IMR-90 (cell line): ENCODE results near the gene KLKB1. TPM values are rescaled to one million over a fixed set of nuclear protein-coding genes. Genes with fewer than 3 reads are reported as not detected.
"Not testable (repeated sequence)": the region's sequence is repeated elsewhere in the genome, so short reads cannot be mapped to it uniquely, and the experiment has no call there.

Source experiments
- ATAC-seq: fragments of 200-7000 bp; cut with Tn5 transposase; 2 replicates; pipeline ENCODE4 v1.9.1; 2020; ENCODE audit warnings: low read depth, mild to moderate bottlenecking, moderate library complexity
- BruUV-seq: library from RNA; stranded (reverse); fragments of 400-500 nt; replicated peaks from 2 replicates; lab custom pipeline; 2021; lab: Mats Ljungman, UMichigan
- CTCF ChIA-PET: fragments of 300-600 bp; formaldehyde crosslinking; extraction: SDS; loops from one replicate; lab custom pipeline; 2021; ENCODE audit warnings: antibody characterized with exemption; lab: Yijun Ruan, JAX
- POLR2A ChIA-PET: fragments of 300-600 bp; sonication (Branson Sonifier 250); formaldehyde crosslinking; loops from one replicate; lab custom pipeline; 2022; ENCODE audit warnings: antibody characterized with exemption; ENCODE audit not compliant: unreplicated experiment; lab: Charles Lee
- DNase-seq: peaks from one replicate; pipeline ENCODE4 v3.0.0; 2013
- H2AFZ ChIP-seq: replicated peaks from 2 replicates; pipeline ENCODE3; 2013; ENCODE audit warnings: low read length, mild to moderate bottlenecking; ENCODE audit not compliant: poor library complexity
- H2AK5ac ChIP-seq: 2 replicates; pipeline ENCODE4 v1.6.1; 2013; ENCODE audit warnings: low read depth, low read length, inconsistent platforms
- H2AK9ac ChIP-seq: replicated peaks from 2 replicates; pipeline ENCODE3; 2013; ENCODE audit warnings: mild to moderate bottlenecking, low read depth, low read length, moderate library complexity; ENCODE audit not compliant: poor library complexity
- H2BK120ac ChIP-seq: 2 replicates; pipeline ENCODE4 v1.6.1; 2013; ENCODE audit warnings: low read depth, low read length, inconsistent platforms
- H2BK15ac ChIP-seq: 3 replicates; pipeline ENCODE4 v1.6.1; 2013; ENCODE audit warnings: low read depth, low read length, inconsistent platforms
- H2BK20ac ChIP-seq: 2 replicates; pipeline ENCODE4 v1.6.1; 2013; ENCODE audit warnings: low read depth, mild to moderate bottlenecking, inconsistent platforms, low read length, moderate library complexity
- H2BK5ac ChIP-seq: 2 replicates; pipeline ENCODE4 v1.6.1; 2013; ENCODE audit warnings: mild to moderate bottlenecking, low read depth, low read length, inconsistent platforms; ENCODE audit not compliant: poor library complexity, severe bottlenecking
- H3K14ac ChIP-seq: replicated peaks from 2 replicates; pipeline ENCODE4 v1.6.1; 2013; ENCODE audit warnings: low read depth, low read length, inconsistent platforms
- H3K18ac ChIP-seq: 2 replicates; pipeline ENCODE4 v1.6.1; 2013; ENCODE audit warnings: low read depth, low read length, control low read depth
- H3K23ac ChIP-seq: 2 replicates; pipeline ENCODE4 v1.6.1; 2013; ENCODE audit warnings: low read depth, low read length, inconsistent platforms
- H3K27ac ChIP-seq: 2 replicates; pipeline ENCODE4 v1.5.1; 2013; ENCODE audit warnings: mild to moderate bottlenecking, control low read depth, low read length; ENCODE audit not compliant: insufficient read depth
- H3K27me3 ChIP-seq: 2 replicates; pipeline ENCODE4 v1.6.1; 2013; ENCODE audit warnings: low read length; ENCODE audit not compliant: control insufficient read depth, insufficient read depth
- H3K36me3 ChIP-seq: 2 replicates; pipeline ENCODE4 v1.6.1; 2013; ENCODE audit warnings: low read length, mixed read lengths; ENCODE audit not compliant: control insufficient read depth, insufficient read depth
- H3K4ac ChIP-seq: 2 replicates; pipeline ENCODE4 v1.6.1; 2013; ENCODE audit warnings: low read depth, low read length, inconsistent platforms
- H3K4me1 ChIP-seq: 2 replicates; pipeline ENCODE4 v1.6.1; 2013; ENCODE audit warnings: low read length, mixed read lengths; ENCODE audit not compliant: control insufficient read depth, insufficient read depth
- H3K4me2 ChIP-seq: 2 replicates; pipeline ENCODE4 v1.6.1; 2013; ENCODE audit warnings: low read depth, mild to moderate bottlenecking, control low read depth, low read length, moderate library complexity
- H3K4me3 ChIP-seq: 2 replicates; pipeline ENCODE4 v1.5.1; 2013; ENCODE audit warnings: low read depth, mild to moderate bottlenecking, control low read depth, low read length, moderate library complexity; ENCODE audit not compliant: insufficient read depth
- H3K56ac ChIP-seq: 2 replicates; pipeline ENCODE4 v1.6.1; 2013; ENCODE audit warnings: low read length, inconsistent platforms; ENCODE audit not compliant: insufficient read depth; ENCODE audit errors: extremely low read depth
- H3K79me1 ChIP-seq, 2 experiments: 2 replicates each; pipeline ENCODE4 v1.6.1; 2013; ENCODE audit warnings: low read length in 2 of 2, inconsistent platforms in 1 of 2, low read depth in 1 of 2
- H3K9ac ChIP-seq: 2 replicates; pipeline ENCODE4 v1.6.1; 2013; ENCODE audit warnings: low read depth, low read length, control low read depth
- H3K9me1 ChIP-seq: 2 replicates; pipeline ENCODE4 v1.6.1; 2013; ENCODE audit warnings: low read length, inconsistent platforms; ENCODE audit not compliant: insufficient read depth
- H3K9me3 ChIP-seq: 2 replicates; pipeline ENCODE4 v1.6.1; 2013; ENCODE audit warnings: low read length; ENCODE audit not compliant: control insufficient read depth, insufficient read depth
- H4K20me1 ChIP-seq: 2 replicates; pipeline ENCODE4 v1.6.1; 2013; ENCODE audit warnings: low read length, inconsistent platforms; ENCODE audit not compliant: insufficient read depth
- H4K5ac ChIP-seq: 2 replicates; pipeline ENCODE4 v1.6.1; 2013; ENCODE audit warnings: mild to moderate bottlenecking, low read depth, low read length, control low read depth
- H4K8ac ChIP-seq, 2 experiments: 2 replicates each; pipeline ENCODE4 v1.6.1; 2013; ENCODE audit warnings: low read depth in 2 of 2, low read length in 2 of 2, control low read depth in 1 of 2, inconsistent platforms in 1 of 2
- H4K91ac ChIP-seq: 2 replicates; pipeline ENCODE4 v1.6.1; 2013; ENCODE audit warnings: low read depth, low read length, inconsistent platforms; ENCODE audit not compliant: insufficient read depth
- WGBS, 2 experiments: methylation state at CpG; one replicate each; pipeline versions ENCODE4 v1.1.5 to v1.1.7; 2013; ENCODE audit warnings: missing lambda C conversion rate in 2 of 2; ENCODE audit not compliant: insufficient read length in 1 of 2; ENCODE audit errors: extremely low coverage in 2 of 2; 5-methylcytosine and 5-hydroxymethylcytosine counted together
- dilution Hi-C: fragments of 300-500 bp; cut with HindIII; formaldehyde crosslinking; loops from one replicate; pipeline ENCODE4 v1.14.3; 2018; ENCODE audit warnings: low sequenced_read_pairs; ENCODE audit not compliant: unreplicated experiment
- in situ Hi-C: fragments of 300-500 bp; cut with MboI; formaldehyde crosslinking; loops from 3 replicates; pipeline ENCODE4 v1.14.3; 2019; ENCODE audit warnings: low sequenced_read_pairs, inconsistent platforms, mixed read lengths
- intact Hi-C: fragments of 100-400 bp; cut with micrococcal nuclease; formaldehyde crosslinking; loops from 2 replicates; pipeline ENCODE4 v1.10.0; 2022
- polyA plus RNA-seq, 3 experiments: library from polyadenylated mRNA; depleted of rRNA; stranded (reverse); fragments of >200 nt; gene quantifications; 2 replicates each; pipeline ENCODE4 v1.2.3, GENCODE V29; 2012; ENCODE audit warnings: low replicate concordance in 1 of 3
- total RNA-seq: library from RNA; depleted of rRNA; stranded (reverse); fragments of >200 nt; gene quantifications from 2 replicates; pipeline ENCODE4 v1.2.3, GENCODE V29; 2012

The KLKB1 gene
- total and polyA plus RNA-seq, 2 of the 4 experiments (the other 2 are of a cell fraction): 0.03 TPM; not detected in 1

DNA sequence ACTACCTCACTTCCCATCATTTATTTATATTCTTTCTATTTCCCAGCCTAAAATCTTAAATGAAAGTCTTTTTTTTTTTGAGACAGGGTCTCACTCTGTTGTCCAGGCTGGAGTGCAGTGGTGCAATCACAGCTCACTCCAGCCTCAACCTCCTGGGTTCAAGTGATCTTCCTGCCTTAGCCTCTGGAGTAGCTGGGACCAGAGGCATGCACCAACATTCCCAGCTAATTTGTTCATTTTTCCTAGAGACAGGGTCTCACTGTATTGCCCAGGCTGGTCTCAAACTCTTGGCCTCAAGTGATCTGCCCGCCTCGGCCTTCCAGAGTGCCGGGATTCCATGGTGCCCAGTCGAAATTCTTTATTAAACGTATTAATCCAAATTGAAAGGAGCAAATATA, 46.1 kb downstream of the KLKB1 start:
- H2BK15ac ChIP-seq, H2AFZ ChIP-seq, H3K4ac ChIP-seq, H3K14ac ChIP-seq, H3K27ac ChIP-seq, H2AK9ac ChIP-seq, H4K91ac ChIP-seq, dilution Hi-C loops, intact Hi-C loops, DNase-seq, H3K4me2 ChIP-seq, H3K9me1 ChIP-seq, H3K23ac ChIP-seq, H3K4me3 ChIP-seq, H2BK120ac ChIP-seq, H2BK5ac ChIP-seq, H3K9me3 ChIP-seq, POLR2A ChIA-PET, BruUV-seq, H3K79me1 ChIP-seq, H4K8ac ChIP-seq, H3K36me3 ChIP-seq, H3K18ac ChIP-seq, H2AK5ac ChIP-seq, in situ Hi-C loops, H3K27me3 ChIP-seq, H3K56ac ChIP-seq, H4K5ac ChIP-seq, H2BK20ac ChIP-seq, H3K9ac ChIP-seq, H4K20me1 ChIP-seq, H3K4me1 ChIP-seq, CTCF ChIA-PET: not testable (repeated sequence)
- ATAC-seq: peak; percentile 14; the same call in 1 of the 2 replicates
- WGBS, 2 experiments: 100% methylated on average over 3 of the region's 5 CpGs; no CpG with 5 or more reads in 1 of the 2 experiments
